ENCODE results near the gene ZBTB46. TPM values are rescaled to one million over a fixed set of nuclear protein-coding genes. Genes with fewer than 3 reads are reported as not detected.

ZBTB46 gene
- total RNA-seq, 1 donor from 2014 or later = 30.2 TPM

- ATAC-seq = no peak
- intact Hi-C loops (cut with DNase I) = no loop called here
These were observed 75.0 kb downstream of the ZBTB46 start for GRCh38 chr20:63755933-63756647.

GRCh38 chr20:63754008-63754407 is 77.1 kb downstream of the ZBTB46 start:
- ATAC-seq (no peak), DNase-seq (ENCODE audit: low spot score) (no peak)
- intact Hi-C loops (cut with DNase I) = no loop called here

More at GRCh38 chr20:63755933-63756647, 75.0 kb downstream of the ZBTB46 start:
- DNase-seq (ENCODE audit: low spot score) = no peak

- DNase-seq (ENCODE audit: low spot score) (no peak), ATAC-seq (no peak)
- intact Hi-C loops (cut with DNase I) = no loop called here
These were observed 77.7 kb downstream of the ZBTB46 start for GRCh38 chr20:63753381-63753780.

- ATAC-seq (no peak), DNase-seq (ENCODE audit: low spot score) (no peak)
- intact Hi-C loops (cut with DNase I) = no loop called here
These were observed 78.5 kb downstream of the ZBTB46 start for GRCh38 chr20:63752411-63753101.

GRCh38 chr20:63751471-63752271 is 79.4 kb downstream of the ZBTB46 start:
- peak; percentile 53 for DNase-seq (ENCODE audit: low spot score)
- intact Hi-C loops (cut with DNase I) = no loop called here
- ATAC-seq = no peak

GRCh38 chr20:63750807-63751470 is 80.1 kb downstream of the ZBTB46 start:
- ATAC-seq = no peak
- intact Hi-C loops (cut with DNase I) = no loop called here
- DNase-seq (ENCODE audit: low spot score) = no peak

- intact Hi-C loops (cut with DNase I) = loop anchor here (10.0 kb wide), 1 partner anchor 85 kb away; no protein-coding TSS in a partner anchor
- DNase-seq (ENCODE audit: low spot score) (peak; percentile 56), ATAC-seq (no peak)
These were observed 81.2 kb downstream of the ZBTB46 start for GRCh38 chr20:63749597-63750508.

GRCh38 chr20:63748934-63749270 is 82.2 kb downstream of the ZBTB46 start:
- DNase-seq (ENCODE audit: low spot score) (peak; percentile 53), ATAC-seq (no peak)
- intact Hi-C loops (cut with DNase I) = loop anchor here (10.0 kb wide), 1 partner anchor 84 kb away; no protein-coding TSS in a partner anchor

GRCh38 chr20:63748070-63748933 is 82.8 kb downstream of the ZBTB46 start:
- peak; percentile 63 for DNase-seq (ENCODE audit: low spot score)
- intact Hi-C loops (cut with DNase I) = loop anchor here (10.0 kb wide), 1 partner anchor 84 kb away; no protein-coding TSS in a partner anchor
- ATAC-seq = no peak

GRCh38 chr20:63747622-63748069 is 83.4 kb downstream of the ZBTB46 start:
- ATAC-seq (no peak), DNase-seq (ENCODE audit: low spot score) (peak; percentile 57)

GRCh38 chr20:63746751-63747315 is 84.2 kb downstream of the ZBTB46 start:
- intact Hi-C loops (cut with DNase I) = loop anchor here (10.0 kb wide), 1 partner anchor 82 kb away; no protein-coding TSS in a partner anchor
- no peak for ATAC-seq
- no peak for DNase-seq (ENCODE audit: low spot score)

More at GRCh38 chr20:63747622-63748069, 83.4 kb downstream of the ZBTB46 start:
- intact Hi-C loops (cut with DNase I) = loop anchor here (10.0 kb wide), 1 partner anchor 83 kb away; no protein-coding TSS in a partner anchor

- DNase-seq (ENCODE audit: low spot score) = no peak
- intact Hi-C loops (cut with DNase I) = loop anchor here (10.0 kb wide), 1 partner anchor 81 kb away; no protein-coding TSS in a partner anchor
These were observed 84.9 kb downstream of the ZBTB46 start for GRCh38 chr20:63745961-63746731.

GRCh38 chr20:63745424-63745805 is 85.6 kb downstream of the ZBTB46 start:
- DNase-seq (ENCODE audit: low spot score) (no peak), ATAC-seq (no peak)

More at GRCh38 chr20:63745961-63746731, 84.9 kb downstream of the ZBTB46 start:
- ATAC-seq = no peak

GRCh38 chr20:63744574-63745423 is 86.3 kb downstream of the ZBTB46 start:
- no peak for DNase-seq (ENCODE audit: low spot score)
- intact Hi-C loops (cut with DNase I) = loop anchor here (10.0 kb wide), 1 partner anchor 80 kb away; no protein-coding TSS in a partner anchor
- no peak for ATAC-seq

More at GRCh38 chr20:63745424-63745805, 85.6 kb downstream of the ZBTB46 start:
- intact Hi-C loops (cut with DNase I) = loop anchor here (10.0 kb wide), 1 partner anchor 81 kb away; no protein-coding TSS in a partner anchor

GRCh38 chr20:63744158-63744557 is 86.9 kb downstream of the ZBTB46 start:
- ATAC-seq (no peak), DNase-seq (ENCODE audit: low spot score) (no peak)
- intact Hi-C loops (cut with DNase I) = loop anchor here (10.0 kb wide), 1 partner anchor 79 kb away; no protein-coding TSS in a partner anchor

All from sciatic nerve (tissue), 2 donors.